Measurements from ENCODE around the gene SHC2. TPM values are rescaled to one million over a fixed set of nuclear protein-coding genes. Genes with fewer than 3 reads are reported as not detected.

SHC2 gene
- total and polyA plus RNA-seq, 2 experiments from 2014 or later = 2.2 to 4.6 TPM

GRCh38 chr19:492091-492531 lies 31.3 kb upstream of the SHC2 start:
- H3K36me3 ChIP-seq (ENCODE audit: insufficient read depth) = no peaks in the 10 kb centered on the region
- no peak overlapping the region for H3K4me3 ChIP-seq
- H3K4me3 Mint-ChIP-seq = no peak overlapping the region
- H3K9me2 ChIP-seq (ENCODE audit: insufficient read depth) = no peaks in the 10 kb centered on the region
- no peak overlapping the region for H3K4me2 ChIP-seq
- H3K27ac Mint-ChIP-seq = no peak overlapping the region
- H3K4me1 Mint-ChIP-seq = peaks cover 13% of the 10 kb centered on the region
- no peak overlapping the region for H3K27ac ChIP-seq (ENCODE audit: low read depth)
- H4K20me1 ChIP-seq (replicated peaks; ENCODE audit: insufficient read depth) = no peaks in the 10 kb centered on the region
- H3K27me3 Mint-ChIP-seq (ENCODE audit: insufficient read depth, low read depth, poor library complexity) = peaks cover 24% of the 10 kb centered on the region
- no peak overlapping the region for H2AFZ ChIP-seq
- ATAC-seq (no peak), DNase-seq (ENCODE audit: low spot score) (peak; percentile 44)
- no peak for TF ChIP-seq REST (IDR thresholded peaks at IDR 0.05; ENCODE audit: unreplicated experiment)
- TF ChIP-seq NANOG (IDR thresholded peaks at IDR 0.05; ENCODE audit: borderline replicate concordance) = no peak
- TF ChIP-seq EZH2phosphoT487 (IDR thresholded peaks at IDR 0.05; ENCODE audit: unreplicated experiment) = no peak
- no peak for TF ChIP-seq ZNF331 (CRISPR knock-in tag; IDR thresholded peaks at IDR 0.05; ENCODE audit: low read depth)
- no peak for TF ChIP-seq STAT1 (IDR thresholded peaks at IDR 0.05; ENCODE audit: unreplicated experiment)
- no peak for TF ChIP-seq CREB1 (CRISPR knock-in tag; IDR thresholded peaks at IDR 0.05; ENCODE audit: low read depth)
- no peak for TF ChIP-seq POLR2AphosphoS5 (IDR thresholded peaks at IDR 0.05; ENCODE audit: low read depth)
- no peak for TF ChIP-seq JUNB (IDR thresholded peaks at IDR 0.05; ENCODE audit: unreplicated experiment)
- TF ChIP-seq CTCF (conservative IDR thresholded peaks at IDR 0.05; ENCODE audit: low read depth in 2 of 2) = no peak
- no peak for TF ChIP-seq ZNF462 (CRISPR knock-in tag; IDR thresholded peaks at IDR 0.05)
- no peak for TF ChIP-seq EZH2 (IDR thresholded peaks at IDR 0.05; ENCODE audit: low read depth, unreplicated experiment)
- no peak for TF ChIP-seq ETS1 (IDR thresholded peaks at IDR 0.05)
- TF ChIP-seq ZNF114 (CRISPR knock-in tag; IDR thresholded peaks at IDR 0.05) = no peak
- H3F3A ChIP-seq (replicated peaks; ENCODE audit: low read depth) = peaks cover 12% of the 10 kb centered on the region
- peaks cover 9% of the 10 kb centered on the region for H3K9me3 Mint-ChIP-seq
- no peaks in the 10 kb centered on the region for H3K36me3 Mint-ChIP-seq (ENCODE audit: low read depth)
- H3K27me3 ChIP-seq (ENCODE audit: insufficient read depth) = peaks cover 12% of the 10 kb centered on the region
- H3K4me1 ChIP-seq (ENCODE audit: insufficient read depth) = peaks cover 8% of the 10 kb centered on the region; the same call in 1 of the 2 replicates
- H3K79me2 ChIP-seq (replicated peaks; ENCODE audit: insufficient read depth) = no peaks in the 10 kb centered on the region

All from GM23338 (cell line).